ENCODE measurements around the gene HSD11B2.

The HSD11B2 gene

GRCh38 chr16:67430977-67431774 lies at the start of gene HSD11B2:
Gene HSD11B2, plus strand, starts transcription at chr16:67431121. Its CDS starts 128 bp downstream, at chr16:67431249.
- ChIA-PET CTCF (interaction anchor here (1.0 to 2.0 kb wide), 2 partner anchors 35 to 49 kb away, joined by 3 to 9 read pairs; partner anchors contain the start of gene ATP6V0D1), POLR2A (interaction anchor here (0.6 to 1.6 kb wide), 3 partner anchors 10 to 32 kb away, joined by 3 to 4 read pairs (median 3); no protein-coding TSS in a partner anchor)
- DNase-seq (ENCODE audit: extremely low spot score) = peak; percentile 65
- TF ChIP-seq HDGF (IDR thresholded peaks at IDR 0.05; ENCODE audit: borderline replicate concordance) = no peak
- TF ChIP-seq ARNT (IDR thresholded peaks at IDR 0.05) = no peak
- TF ChIP-seq ELF4 (IDR thresholded peaks at IDR 0.05) = no peak
- no peak for TF ChIP-seq FOXM1 (IDR thresholded peaks at IDR 0.05; ENCODE audit: borderline replicate concordance)
- no peak for TF ChIP-seq CTBP1 (IDR thresholded peaks at IDR 0.05; ENCODE audit: borderline replicate concordance)
- no peak for TF ChIP-seq LEF1 (IDR thresholded peaks at IDR 0.05; ENCODE audit: borderline replicate concordance)
- TF ChIP-seq FOXK2 (IDR thresholded peaks at IDR 0.05) = no peak
- TF ChIP-seq FOXA1 (IDR thresholded peaks at IDR 0.05) = no peak
- no peak for TF ChIP-seq L3MBTL2 (conservative IDR thresholded peaks at IDR 0.05)
- TF ChIP-seq BHLHE40 (IDR thresholded peaks at IDR 0.05; ENCODE audit: borderline replicate concordance) = no peak
- no peak for TF ChIP-seq TARDBP (IDR thresholded peaks at IDR 0.05)
- no peak for TF ChIP-seq PKNOX1 (IDR thresholded peaks at IDR 0.05)
- no peak for TF ChIP-seq SUZ12 (IDR thresholded peaks at IDR 0.05)
- no peak for TF ChIP-seq NFRKB (IDR thresholded peaks at IDR 0.05)
- no peak for TF ChIP-seq SP1 (IDR thresholded peaks at IDR 0.05)

- ChIA-PET POLR2A (no interaction called here), CTCF (interaction anchor here (0.6 kb wide), 1 partner anchor 158 kb away, joined by 4 read pairs; no protein-coding TSS in a partner anchor)
- no peak for DNase-seq (ENCODE audit: extremely low spot score)
- TF ChIP-seq PKNOX1 (IDR thresholded peaks at IDR 0.05) (no peak), HDGF (IDR thresholded peaks at IDR 0.05; ENCODE audit: borderline replicate concordance) (no peak), TARDBP (IDR thresholded peaks at IDR 0.05) (no peak), FOXM1 (IDR thresholded peaks at IDR 0.05; ENCODE audit: borderline replicate concordance) (no peak), NFRKB (IDR thresholded peaks at IDR 0.05) (no peak), FOXK2 (IDR thresholded peaks at IDR 0.05) (no peak), L3MBTL2 (conservative IDR thresholded peaks at IDR 0.05) (no peak), SP1 (IDR thresholded peaks at IDR 0.05) (no peak), ZNF384 (IDR thresholded peaks at IDR 0.05) (no peak), ELF4 (IDR thresholded peaks at IDR 0.05) (no peak), BHLHE40 (IDR thresholded peaks at IDR 0.05; ENCODE audit: borderline replicate concordance) (no peak), SUZ12 (IDR thresholded peaks at IDR 0.05) (no peak), FOXA1 (IDR thresholded peaks at IDR 0.05) (no peak), LEF1 (IDR thresholded peaks at IDR 0.05; ENCODE audit: borderline replicate concordance) (no peak), CTBP1 (IDR thresholded peaks at IDR 0.05; ENCODE audit: borderline replicate concordance) (no peak), ARNT (IDR thresholded peaks at IDR 0.05) (no peak)
These were observed 47.6 kb upstream of the HSD11B2 start for GRCh38 chr16:67383284-67383683.

- TF ChIP-seq L3MBTL2 (conservative IDR thresholded peaks at IDR 0.05) (no peak), FOXA1 (IDR thresholded peaks at IDR 0.05) (no peak), BHLHE40 (IDR thresholded peaks at IDR 0.05; ENCODE audit: borderline replicate concordance) (no peak), FOXM1 (IDR thresholded peaks at IDR 0.05; ENCODE audit: borderline replicate concordance) (no peak), ELF4 (IDR thresholded peaks at IDR 0.05) (no peak), SUZ12 (IDR thresholded peaks at IDR 0.05) (no peak), ARNT (IDR thresholded peaks at IDR 0.05) (no peak), NFRKB (IDR thresholded peaks at IDR 0.05) (no peak), CTBP1 (IDR thresholded peaks at IDR 0.05; ENCODE audit: borderline replicate concordance) (no peak), PKNOX1 (IDR thresholded peaks at IDR 0.05) (no peak), ZNF384 (IDR thresholded peaks at IDR 0.05) (no peak), SP1 (IDR thresholded peaks at IDR 0.05) (no peak), LEF1 (IDR thresholded peaks at IDR 0.05; ENCODE audit: borderline replicate concordance) (no peak), TARDBP (IDR thresholded peaks at IDR 0.05) (no peak)
- DNase-seq (ENCODE audit: extremely low spot score) = no peak
- ChIA-PET POLR2A (no interaction called here), CTCF (interaction anchor here (0.7 kb wide), 1 partner anchor 8 kb away, joined by 3 read pairs; no protein-coding TSS in a partner anchor)
These were observed 46.0 kb upstream of the HSD11B2 start for GRCh38 chr16:67384778-67385510.

- no peak for TF ChIP-seq FOXM1 (IDR thresholded peaks at IDR 0.05; ENCODE audit: borderline replicate concordance)
- no peak for TF ChIP-seq PKNOX1 (IDR thresholded peaks at IDR 0.05)
- TF ChIP-seq HDGF (IDR thresholded peaks at IDR 0.05; ENCODE audit: borderline replicate concordance) = no peak
- no peak for TF ChIP-seq NFRKB (IDR thresholded peaks at IDR 0.05)
- no peak for TF ChIP-seq ARNT (IDR thresholded peaks at IDR 0.05)
- TF ChIP-seq L3MBTL2 (conservative IDR thresholded peaks at IDR 0.05) = no peak
- TF ChIP-seq FOXA1 (IDR thresholded peaks at IDR 0.05) = no peak
- no peak for TF ChIP-seq LEF1 (IDR thresholded peaks at IDR 0.05; ENCODE audit: borderline replicate concordance)
- no peak for TF ChIP-seq CTBP1 (IDR thresholded peaks at IDR 0.05; ENCODE audit: borderline replicate concordance)
- ChIA-PET POLR2A (no interaction called here), CTCF (interaction anchor here (1.4 kb wide), 1 partner anchor 41 kb away, joined by 3 read pairs; no protein-coding TSS in a partner anchor)
- DNase-seq (ENCODE audit: extremely low spot score) = no peak
These were observed 44.0 kb upstream of the HSD11B2 start for GRCh38 chr16:67386861-67387455.

Measured in HEK293T (cell line).